H9 (cell line): ENCODE measurements around the gene ZNF487. TPM values are rescaled to one million over a fixed set of nuclear protein-coding genes. Genes with fewer than 3 reads are reported as not detected.

Source experiments
- DNase-seq: peaks from one replicate; pipeline ENCODE4 v3.0.0-alpha.2; 2017
- H2AFZ ChIP-seq: one replicate; pipeline ENCODE4 v1.6.1; 2013; ENCODE audit warnings: mild to moderate bottlenecking, low read length, control low read depth, moderate library complexity
- H2AK5ac ChIP-seq: 2 replicates; pipeline ENCODE4 v1.6.1; 2013; ENCODE audit warnings: low read length, control low read depth, mixed read lengths; ENCODE audit not compliant: insufficient read length
- H2BK120ac ChIP-seq: one replicate; pipeline ENCODE4 v1.6.1; 2013; ENCODE audit warnings: low read depth, mild to moderate bottlenecking, low read length, control low read depth, inconsistent platforms; ENCODE audit not compliant: poor library complexity, severe bottlenecking
- H2BK12ac ChIP-seq: 2 replicates; pipeline ENCODE4 v1.6.1; 2013; ENCODE audit warnings: low read length, control low read depth, mixed read lengths, low read depth; ENCODE audit not compliant: insufficient read length
- H2BK15ac ChIP-seq: 2 replicates; pipeline ENCODE4 v1.6.1; 2013; ENCODE audit warnings: low read depth, low read length, control low read depth
- H2BK20ac ChIP-seq: one replicate; pipeline ENCODE4 v1.6.1; 2013; ENCODE audit warnings: low read depth, mild to moderate bottlenecking, low read length, control low read depth, inconsistent platforms; ENCODE audit not compliant: poor library complexity, severe bottlenecking
- H2BK5ac ChIP-seq: 2 replicates; pipeline ENCODE4 v1.6.1; 2013; ENCODE audit warnings: low read length, control low read depth, mixed read lengths; ENCODE audit not compliant: insufficient read length
- H3K14ac ChIP-seq: 2 replicates; pipeline ENCODE4 v1.6.1; 2013; ENCODE audit warnings: low read length, control low read depth; ENCODE audit not compliant: insufficient read depth
- H3K18ac ChIP-seq: 2 replicates; pipeline ENCODE4 v1.6.1; 2013; ENCODE audit warnings: low read depth, mild to moderate bottlenecking, mixed read lengths, low read length, control low read depth; ENCODE audit not compliant: insufficient read length
- H3K23ac ChIP-seq: 2 replicates; pipeline ENCODE4 v1.6.1; 2013; ENCODE audit warnings: low read length, control low read depth, mixed read lengths, low read depth; ENCODE audit not compliant: insufficient read length
- H3K23me2 ChIP-seq: 2 replicates; pipeline ENCODE4 v1.6.1; 2013; ENCODE audit warnings: low read depth, mild to moderate bottlenecking, mixed read lengths, low read length, control low read depth; ENCODE audit not compliant: insufficient read length, poor library complexity, severe bottlenecking
- H3K27ac ChIP-seq: 2 replicates; pipeline ENCODE4 v1.5.1; 2013; ENCODE audit warnings: low read length, control low read depth, mixed read lengths, low read depth; ENCODE audit not compliant: insufficient read length
- H3K27me3 ChIP-seq: 2 replicates; pipeline ENCODE4 v1.6.1; 2013; ENCODE audit warnings: low read length, control low read depth, inconsistent platforms; ENCODE audit not compliant: insufficient read depth
- H3K4ac ChIP-seq: 2 replicates; pipeline ENCODE4 v1.6.1; 2013; ENCODE audit warnings: low read depth, mild to moderate bottlenecking, control low read depth, inconsistent platforms, low read length, moderate library complexity
- H3K4me1 ChIP-seq: 2 replicates; pipeline ENCODE4 v1.6.1; 2013; ENCODE audit warnings: low read length, control low read depth, inconsistent platforms; ENCODE audit not compliant: insufficient read depth
- H3K4me2 ChIP-seq: 2 replicates; pipeline ENCODE4 v1.6.1; 2013; ENCODE audit warnings: low read length, control low read depth, mixed read lengths; ENCODE audit not compliant: insufficient read length, insufficient read depth
- H3K56ac ChIP-seq: 2 replicates; pipeline ENCODE4 v1.6.1; 2013; ENCODE audit warnings: low read depth, mild to moderate bottlenecking, mixed read lengths, low read length, control low read depth; ENCODE audit not compliant: insufficient read length
- H3K79me1 ChIP-seq: 2 replicates; pipeline ENCODE4 v1.6.1; 2013; ENCODE audit warnings: low read depth, mild to moderate bottlenecking, moderate library complexity, low read length, control low read depth, inconsistent platforms; ENCODE audit not compliant: insufficient read depth, poor library complexity, severe bottlenecking
- H3K79me2 ChIP-seq: 2 replicates; pipeline ENCODE4 v1.6.1; 2013; ENCODE audit warnings: low read length, control low read depth, inconsistent platforms; ENCODE audit not compliant: insufficient read depth
- H3K9ac ChIP-seq: 2 replicates; pipeline ENCODE4 v1.6.1; 2013; ENCODE audit warnings: low read length, control low read depth, mixed read lengths; ENCODE audit not compliant: insufficient read length; ENCODE audit errors: extremely low read depth
- H3K9me3 ChIP-seq: one replicate; pipeline ENCODE4 v1.6.1; 2013; ENCODE audit warnings: low read depth, low read length, inconsistent platforms; ENCODE audit not compliant: control insufficient read depth
- H3T11ph ChIP-seq: one replicate; pipeline ENCODE4 v1.6.1; 2013; ENCODE audit warnings: mild to moderate bottlenecking, low read length, control low read depth, inconsistent platforms
- H4K20me1 ChIP-seq: one replicate; pipeline ENCODE4 v1.6.1; 2013; ENCODE audit not compliant: control insufficient read depth, insufficient read length, insufficient read depth
- H4K5ac ChIP-seq: 2 replicates; pipeline ENCODE4 v1.6.1; 2013; ENCODE audit warnings: low read depth, mild to moderate bottlenecking, mixed read lengths, low read length, control low read depth; ENCODE audit not compliant: insufficient read length
- H4K8ac ChIP-seq: replicated peaks from 2 replicates; pipeline ENCODE4 v1.6.1; 2013; ENCODE audit warnings: low read length, control low read depth, mixed read lengths, low read depth; ENCODE audit not compliant: insufficient read length
- H4K91ac ChIP-seq: 2 replicates; pipeline ENCODE4 v1.6.1; 2013; ENCODE audit warnings: low read depth, mild to moderate bottlenecking, moderate library complexity, mixed read lengths, low read length, control low read depth; ENCODE audit not compliant: insufficient read length
- H3K27ac Mint-ChIP-seq, 3 experiments: 2 replicates in 2 of 3; 3 replicates in 1 of 3; pipeline ENCODE4 v1.8.0; 2020 to 2021; ENCODE audit warnings: mixed read lengths in 3 of 3, mild to moderate bottlenecking in 1 of 3, moderate library complexity in 1 of 3
- H3K27me3 Mint-ChIP-seq: 2 replicates; pipeline ENCODE4 v1.8.0; 2021; ENCODE audit warnings: low read depth, mild to moderate bottlenecking, moderate library complexity, mixed read lengths
- H3K36me3 Mint-ChIP-seq, 3 experiments: 2 replicates in 2 of 3; 3 replicates in 1 of 3; pipeline ENCODE4 v1.8.0; 2020 to 2021; ENCODE audit warnings: low read depth in 3 of 3, mixed read lengths in 3 of 3; ENCODE audit not compliant: insufficient read depth in 1 of 3
- H3K4me1 Mint-ChIP-seq, 2 experiments: 2 replicates each; pipeline ENCODE4 v1.8.0; 2020; ENCODE audit warnings: mixed read lengths in 2 of 2
- H3K4me3 Mint-ChIP-seq, 2 experiments: 2 replicates in 1 of 2; 3 replicates in 1 of 2; pipeline ENCODE4 v1.8.0; 2020 to 2021; ENCODE audit warnings: mild to moderate bottlenecking in 2 of 2, mixed read lengths in 2 of 2, moderate library complexity in 1 of 2
- H3K9me3 Mint-ChIP-seq, 2 experiments: 2 replicates in 1 of 2; 3 replicates in 1 of 2; pipeline ENCODE4 v1.8.0; 2020; ENCODE audit warnings: mild to moderate bottlenecking in 2 of 2, mixed read lengths in 2 of 2, moderate library complexity in 1 of 2
- total RNA-seq: library from RNA; stranded (reverse); gene quantifications from 2 replicates; pipeline ENCODE4 v1.2.1, GENCODE V29; 2021
- TF ChIP-seq, protein P1 (sequence below): fragments of 200-600 bp; sonication (generic); conservative IDR thresholded peaks from 3 replicates; pipeline ENCODE4 v1.8.0; 2021; ENCODE audit warnings: antibody characterized with exemption, mild to moderate bottlenecking

The ZNF487 gene
- total RNA-seq, 1 experiment from 2014 or later: 1.4 TPM

- TF ChIP-seq, protein P1, sequence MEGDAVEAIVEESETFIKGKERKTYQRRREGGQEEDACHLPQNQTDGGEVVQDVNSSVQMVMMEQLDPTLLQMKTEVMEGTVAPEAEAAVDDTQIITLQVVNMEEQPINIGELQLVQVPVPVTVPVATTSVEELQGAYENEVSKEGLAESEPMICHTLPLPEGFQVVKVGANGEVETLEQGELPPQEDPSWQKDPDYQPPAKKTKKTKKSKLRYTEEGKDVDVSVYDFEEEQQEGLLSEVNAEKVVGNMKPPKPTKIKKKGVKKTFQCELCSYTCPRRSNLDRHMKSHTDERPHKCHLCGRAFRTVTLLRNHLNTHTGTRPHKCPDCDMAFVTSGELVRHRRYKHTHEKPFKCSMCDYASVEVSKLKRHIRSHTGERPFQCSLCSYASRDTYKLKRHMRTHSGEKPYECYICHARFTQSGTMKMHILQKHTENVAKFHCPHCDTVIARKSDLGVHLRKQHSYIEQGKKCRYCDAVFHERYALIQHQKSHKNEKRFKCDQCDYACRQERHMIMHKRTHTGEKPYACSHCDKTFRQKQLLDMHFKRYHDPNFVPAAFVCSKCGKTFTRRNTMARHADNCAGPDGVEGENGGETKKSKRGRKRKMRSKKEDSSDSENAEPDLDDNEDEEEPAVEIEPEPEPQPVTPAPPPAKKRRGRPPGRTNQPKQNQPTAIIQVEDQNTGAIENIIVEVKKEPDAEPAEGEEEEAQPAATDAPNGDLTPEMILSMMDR: no peak
- H3K9me3 Mint-ChIP-seq: peaks cover 44 to 54% of the 10 kb centered on the region in 2 experiments
- Histone ChIP-seq H3K4me1 (no peaks in the 10 kb centered on the region), H2BK12ac (no peak overlapping the region), H2AK5ac (no peak overlapping the region), H3T11ph (no peak overlapping the region), H3K79me1 (no peaks in the 10 kb centered on the region), H3K23ac (no peak overlapping the region), H3K27me3 (no peaks in the 10 kb centered on the region; the same call in 1 of the 2 replicates), H4K20me1 (no peaks in the 10 kb centered on the region), H3K27ac (no peak overlapping the region), H3K14ac (no peak overlapping the region), H4K91ac (no peak overlapping the region), H4K8ac (no peak overlapping the region), H3K23me2 (no peaks in the 10 kb centered on the region), H3K79me2 (no peaks in the 10 kb centered on the region), H3K9ac (no peak overlapping the region), H3K4me2 (no peak overlapping the region), H2BK20ac (no peak overlapping the region), H3K56ac (no peak overlapping the region), H2BK15ac (no peak overlapping the region), H3K9me3 (peaks cover 14% of the 10 kb centered on the region), H2BK120ac (no peak overlapping the region), H3K18ac (no peak overlapping the region), H4K5ac (no peak overlapping the region), H2BK5ac (no peak overlapping the region), H3K4ac (no peak overlapping the region), H2AFZ (no peak overlapping the region)
- H3K36me3 Mint-ChIP-seq: peaks cover 4 to 8% (median 6%) of the 10 kb centered on the region in 3 experiments; a peak in 6 of 7 replicates
- no peak overlapping the region for H3K27ac Mint-ChIP-seq
- H3K27me3 Mint-ChIP-seq: no peaks in the 10 kb centered on the region; the same call in 1 of the 2 replicates
- H3K4me1 Mint-ChIP-seq: no peaks in the 10 kb centered on the region
- DNase-seq: no peak
- no peak overlapping the region for H3K4me3 Mint-ChIP-seq
Measured at GRCh38 chr10:43479275-43479674, 42.4 kb downstream of the ZNF487 start.
